RKO (cell line): ENCODE results near the gene SPEN.
"Not testable (repeated sequence)": the region's sequence is repeated elsewhere in the genome, so short reads cannot be mapped to it uniquely, and the experiment has no call there.

Experiments
- DNase-seq: peaks from one replicate; pipeline ENCODE4 v3.0.0-alpha.2; 2016; ENCODE audit warnings: low spot score

The SPEN gene

DNA sequence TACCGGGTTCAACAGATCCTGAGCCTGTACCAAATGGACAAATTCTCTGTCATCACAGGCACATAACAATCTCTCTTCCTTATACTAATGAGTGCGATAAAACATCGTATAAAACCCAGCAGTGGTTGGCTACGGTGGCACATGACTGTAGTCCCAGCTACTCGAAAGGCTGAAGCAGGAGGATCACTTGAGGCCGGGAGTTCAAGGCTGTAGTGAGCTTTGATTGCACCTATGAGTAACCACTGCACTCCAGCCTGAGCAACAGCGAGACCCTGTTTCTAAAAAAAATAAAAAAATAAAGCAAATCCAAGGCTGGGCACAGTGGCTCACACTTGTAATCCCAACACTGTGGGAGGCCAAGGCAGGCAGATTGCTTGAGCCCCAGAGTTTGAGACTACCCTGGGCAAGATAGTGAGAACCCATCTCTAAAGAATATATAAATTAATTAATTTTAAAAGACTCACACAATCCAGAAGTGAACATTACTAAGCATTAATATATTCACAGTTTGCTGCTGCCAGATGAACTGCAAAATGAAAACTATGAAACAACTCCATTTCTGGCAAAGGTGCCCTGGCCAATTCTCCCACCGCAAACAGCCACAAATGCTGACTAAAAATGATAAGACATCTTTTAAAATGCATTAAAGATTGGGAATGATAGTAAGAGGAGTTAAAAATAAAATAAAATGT lies 115.3 kb downstream of the SPEN start:
- no peak for DNase-seq

- DNase-seq = no peak
Measured at GRCh38 chr1:15963363-15963967, 116.0 kb downstream of the SPEN start.

DNA sequence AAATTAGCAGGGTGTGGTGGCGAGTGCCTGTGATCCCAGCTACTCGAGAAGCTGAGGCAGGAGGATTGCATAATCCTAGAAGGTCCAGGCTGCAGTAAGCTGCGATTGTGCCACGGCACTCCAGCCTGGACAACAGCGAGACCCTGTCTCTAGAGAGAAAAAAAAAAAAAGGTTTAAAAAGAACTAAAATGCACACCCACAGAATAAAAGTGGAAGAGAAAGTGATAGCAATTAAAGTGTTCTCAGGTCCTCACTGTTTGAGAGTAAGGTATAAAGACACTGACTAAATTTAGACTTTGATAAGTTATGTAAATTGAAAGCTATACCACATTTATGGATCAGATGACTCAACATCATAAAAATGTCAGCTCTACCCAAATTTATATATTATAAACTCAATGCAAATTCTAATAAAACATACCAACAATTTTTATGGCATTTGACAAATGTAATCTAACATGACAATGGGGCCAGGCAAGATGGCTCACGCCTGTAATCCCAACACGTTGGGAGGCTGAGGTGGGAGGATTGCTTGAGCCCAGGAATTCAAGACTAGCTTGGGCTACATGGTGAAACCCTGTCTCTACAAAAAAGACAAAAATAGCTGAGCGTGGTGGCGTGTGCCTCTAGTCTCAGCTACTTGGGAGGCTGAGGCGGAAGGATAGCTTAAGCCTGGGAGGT lies 116.6 kb downstream of the SPEN start:
- no peak for DNase-seq

- no peak for DNase-seq
Measured at GRCh38 chr1:15965228-15965767, 117.8 kb downstream of the SPEN start.

- DNase-seq = no peak
Measured at GRCh38 chr1:15966081-15966955, 118.8 kb downstream of the SPEN start.

- no peak for DNase-seq
Measured at GRCh38 chr1:15966956-15967344, 119.4 kb downstream of the SPEN start.

DNA sequence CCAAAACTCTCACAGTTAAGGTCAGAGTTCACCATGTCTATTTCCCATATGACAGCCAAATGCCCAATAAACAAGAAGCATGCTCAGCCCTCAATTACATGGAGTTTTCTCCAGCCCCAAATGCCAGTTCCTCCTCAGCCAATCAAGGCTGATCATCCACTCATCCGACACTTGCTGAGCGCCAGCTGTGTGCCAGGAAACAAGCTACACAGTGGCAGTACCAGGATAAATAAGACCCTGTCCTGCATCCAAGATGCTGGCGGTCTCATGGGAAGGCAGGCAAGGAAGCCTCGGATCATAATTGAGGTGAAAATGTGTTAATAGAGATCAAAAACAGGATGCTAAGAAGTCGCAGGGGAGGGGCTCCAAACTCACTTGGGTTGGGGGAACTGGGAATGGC lies 120.7 kb downstream of the SPEN start:
- no peak for DNase-seq

DNA sequence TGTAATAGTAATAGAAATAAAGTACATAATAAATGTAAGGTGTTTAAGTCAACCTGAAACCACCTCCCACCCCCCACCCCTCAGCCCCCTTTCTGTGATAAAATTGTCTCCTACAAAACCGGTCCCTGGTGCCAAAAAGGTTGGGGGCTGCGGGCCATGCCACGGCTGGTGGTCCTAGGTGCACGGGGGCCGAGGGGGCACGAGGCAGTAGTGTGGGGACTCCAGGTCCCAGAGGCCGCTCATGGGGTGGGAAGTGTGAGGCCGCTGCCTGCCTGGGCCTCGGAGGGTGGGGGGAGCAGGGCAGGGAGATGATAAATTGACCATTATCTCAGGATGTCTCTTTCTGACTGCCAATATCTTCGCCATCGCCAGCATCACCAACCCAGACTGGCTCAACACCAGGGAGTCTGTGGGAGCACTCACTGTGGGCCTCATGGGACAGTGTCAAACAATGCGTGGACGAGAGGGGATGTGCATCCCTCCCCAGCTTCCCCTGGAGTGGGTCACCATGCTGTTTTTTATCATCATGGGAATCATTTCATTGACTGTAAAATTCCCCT lies 121.9 kb downstream of the SPEN start:
- DNase-seq = no peak

DNA sequence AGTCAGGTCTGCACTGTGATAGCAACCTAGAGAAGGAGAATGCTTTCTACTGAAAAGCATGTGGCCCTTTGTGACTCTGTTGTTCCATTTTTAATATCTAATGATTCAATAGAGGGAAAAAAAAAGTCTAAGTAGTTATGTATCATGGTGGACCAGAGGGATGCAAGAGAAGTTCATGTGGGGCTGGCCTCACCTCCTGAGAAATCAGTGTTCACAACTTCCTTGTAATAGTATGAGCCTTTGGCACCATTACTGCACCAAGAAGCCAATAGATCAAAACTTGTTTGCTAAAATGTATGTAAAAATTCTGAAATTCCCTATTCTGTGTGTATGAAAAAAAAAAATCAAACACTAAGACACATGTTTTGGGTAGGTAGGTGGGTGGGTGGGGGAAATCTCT lies 123.4 kb downstream of the SPEN start:
- no peak for DNase-seq

- DNase-seq = no peak
Measured at GRCh38 chr1:15972409-15972808, 124.9 kb downstream of the SPEN start.

GRCh38 chr1:15973772-15974171 lies 126.3 kb downstream of the SPEN start:
- no peak for DNase-seq

DNA sequence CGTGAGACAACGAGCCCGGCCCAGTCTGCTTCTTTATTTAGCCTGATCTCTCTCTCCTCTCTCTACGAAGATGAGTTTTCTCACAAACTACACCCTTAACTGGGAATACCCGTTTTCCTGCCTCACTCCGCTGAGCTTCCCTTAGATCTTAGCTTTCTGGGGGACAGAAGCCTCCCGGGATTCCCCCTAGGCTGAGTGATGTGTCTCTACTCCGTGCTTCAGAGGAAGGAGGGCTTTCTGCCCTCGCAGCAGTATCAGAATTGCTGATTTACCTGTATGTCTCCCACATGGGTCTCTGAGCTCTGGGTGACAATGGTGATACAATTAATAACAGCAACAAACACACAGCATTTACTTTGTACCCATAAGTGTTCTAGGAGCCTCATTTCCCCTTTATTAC lies 127.3 kb downstream of the SPEN start:
- DNase-seq = peak; percentile 8

- peak; percentile 77 for DNase-seq
Measured at GRCh38 chr1:15975358-15975804, 127.9 kb downstream of the SPEN start.

DNA sequence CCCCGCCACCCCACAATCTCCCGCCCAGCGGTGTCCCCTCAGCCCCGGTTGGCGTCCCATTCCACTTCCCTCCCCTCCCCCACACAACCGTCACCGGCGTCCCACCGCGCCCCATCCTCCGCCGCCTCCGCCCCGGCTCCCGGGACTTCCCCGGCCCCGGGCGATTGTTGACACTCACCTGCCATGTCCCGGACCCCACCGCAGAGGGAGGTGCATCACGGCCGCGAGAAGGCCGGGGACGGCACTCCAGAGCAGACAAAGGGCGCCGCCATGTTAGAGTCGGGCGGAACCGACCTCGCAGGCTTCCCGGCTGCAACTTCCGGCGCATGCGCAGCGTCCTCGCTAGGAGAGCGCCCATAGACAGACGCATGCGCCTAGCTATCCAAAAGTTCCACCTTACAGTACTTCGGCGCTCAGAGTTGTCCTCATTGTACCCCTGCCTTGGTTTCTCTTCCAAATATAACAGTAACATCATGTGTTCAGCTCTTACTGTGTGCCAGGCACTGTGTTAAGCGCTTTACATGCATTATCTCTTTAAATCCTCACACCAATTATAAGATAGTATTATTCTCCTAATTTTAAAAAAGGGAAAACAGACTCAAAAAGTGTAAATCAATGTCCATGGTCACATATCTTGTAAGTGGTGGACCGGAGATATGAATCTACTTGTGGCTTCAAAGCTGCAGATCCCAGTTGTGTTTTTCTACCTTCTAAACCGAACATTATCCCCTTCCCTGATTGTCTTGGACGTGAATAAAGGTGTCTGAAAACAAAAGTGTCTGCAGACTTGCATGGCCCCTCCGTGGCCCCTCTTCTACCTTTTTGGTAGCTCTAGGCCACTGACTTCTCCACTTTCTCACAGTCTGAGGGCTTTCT lies 128.5 kb downstream of the SPEN start, which contains the start of gene ZBTB17:
Gene ZBTB17, minus strand, starts transcription at position 297 of the 876 bp plus-strand sequence. CDS start 27,606 bp downstream, outside the sequence.
- peak; percentile 95 for DNase-seq

DNA sequence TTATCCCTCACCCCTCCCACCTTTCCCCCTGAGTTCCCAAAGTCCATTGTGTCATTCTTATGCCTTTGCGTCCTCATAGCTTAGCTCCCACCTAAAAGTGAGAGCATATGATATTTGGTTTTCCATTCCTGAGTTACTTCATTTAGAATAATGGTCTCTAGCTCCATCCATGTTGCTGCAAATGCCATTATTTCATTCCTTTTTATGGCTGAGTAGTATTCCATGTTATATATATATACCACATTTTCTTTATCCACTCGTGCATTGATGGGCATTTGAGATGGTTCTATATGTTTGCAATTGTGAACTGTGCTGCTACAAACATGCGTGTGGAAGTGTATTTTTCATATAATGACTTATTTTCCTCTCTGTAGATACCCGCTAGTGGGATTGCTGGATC lies 130.4 kb downstream of the SPEN start:
- DNase-seq = not testable (repeated sequence)

DNA sequence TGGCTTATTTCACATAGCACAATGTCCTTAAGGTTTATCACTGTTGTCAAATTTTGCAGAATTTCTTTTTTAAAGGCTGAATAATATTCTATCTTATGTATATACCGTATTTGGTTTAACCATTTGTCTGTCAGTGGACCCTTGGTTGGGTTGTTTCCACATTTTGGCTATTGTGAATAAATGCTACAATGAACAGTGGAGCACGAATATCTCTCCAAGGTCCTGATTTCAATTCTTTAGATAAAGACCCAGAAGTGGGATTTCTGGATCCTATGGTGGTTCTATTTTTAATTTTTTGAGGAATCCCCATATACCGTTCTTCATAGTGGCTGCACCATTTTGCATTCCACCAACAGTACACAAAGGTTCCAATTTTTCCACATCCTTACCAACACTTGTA lies 134.2 kb downstream of the SPEN start:
- no peak for DNase-seq

DNA sequence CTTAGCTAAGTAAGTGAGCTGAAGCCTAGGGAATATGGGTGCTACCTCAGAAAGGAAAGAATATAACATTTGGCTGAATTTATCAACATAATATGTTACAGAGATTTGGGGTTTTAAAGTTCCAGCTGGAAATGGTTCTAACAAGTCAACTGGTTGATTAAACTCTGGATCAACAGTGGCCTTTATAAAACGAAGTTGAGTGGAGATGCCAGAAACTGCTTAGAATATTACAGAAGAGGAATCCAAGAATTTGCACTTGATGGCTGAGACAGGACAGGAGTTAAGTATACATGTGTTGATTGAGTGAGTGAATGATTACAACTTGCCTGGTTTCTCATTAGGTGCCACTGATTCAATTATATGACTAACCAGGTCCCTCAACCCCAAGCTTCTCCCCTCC lies 135.8 kb downstream of the SPEN start:
- DNase-seq = no peak

GRCh38 chr1:15985611-15986297 lies 138.2 kb downstream of the SPEN start:
- DNase-seq = no peak

GRCh38 chr1:15988856-15989736 lies 141.6 kb downstream of the SPEN start:
- no peak for DNase-seq
